HepG2 (cell line): Measurements from ENCODE around the gene DHX29. TPM values are rescaled to one million over a fixed set of nuclear protein-coding genes. Genes with fewer than 3 reads are reported as not detected.

ENCODE experiments used
- ARNT2 ChIP-seq: sonication (generic); formaldehyde crosslinking; IDR thresholded peaks from 2 replicates; pipeline ENCODE4 v1.8.0; 2022; ENCODE audit warnings: mild to moderate bottlenecking, low read depth, missing genetic modification reagents, moderate library complexity
- CC2D1A ChIP-seq: sonication (generic); formaldehyde crosslinking; IDR thresholded peaks from 2 replicates; pipeline ENCODE4 v1.8.1; 2023; ENCODE audit warnings: mild to moderate bottlenecking, missing genetic modification reagents
- KAT8 ChIP-seq: IDR thresholded peaks from 2 replicates; pipeline ENCODE4 v1.6.1; 2016; ENCODE audit warnings: missing genetic modification reagents, missing compliant biosample characterization
- MTF1 ChIP-seq: sonication (generic); formaldehyde crosslinking; IDR thresholded peaks from 2 replicates; pipeline ENCODE4 v1.5.0; 2020; ENCODE audit warnings: missing genetic modification reagents
- PLRG1 ChIP-seq: fragments of 450-650 bp; conservative IDR thresholded peaks from 2 replicates; pipeline ENCODE4 v1.6.1; 2016
- RNF2 ChIP-seq: fragments of 450-650 bp; conservative IDR thresholded peaks from 2 replicates; pipeline ENCODE4 v1.6.1; 2016; ENCODE audit warnings: low read depth
- SALL1 ChIP-seq: sonication (generic); formaldehyde crosslinking; IDR thresholded peaks from 2 replicates; pipeline ENCODE4 v1.8.0; 2022; ENCODE audit warnings: mild to moderate bottlenecking, missing genetic modification reagents
- SKIL ChIP-seq: sonication (generic); formaldehyde crosslinking; IDR thresholded peaks from 2 replicates; pipeline ENCODE4 v1.8.0; 2022; ENCODE audit warnings: missing genetic modification reagents, mild to moderate bottlenecking, moderate library complexity, borderline replicate concordance
- ZFP1 ChIP-seq: IDR thresholded peaks from 2 replicates; pipeline ENCODE4 v1.6.1; 2016
- ZMAT3 ChIP-seq: sonication (generic); formaldehyde crosslinking; conservative IDR thresholded peaks from 2 replicates; pipeline ENCODE4 v1.7.0; 2021; ENCODE audit warnings: missing genetic modification reagents
- ZNF564 ChIP-seq: sonication (generic); formaldehyde crosslinking; IDR thresholded peaks from 2 replicates; pipeline ENCODE4 v1.8.1; 2023; ENCODE audit warnings: mild to moderate bottlenecking, missing genetic modification reagents
- polyA plus RNA-seq, 8 experiments: library from polyadenylated mRNA; depleted of rRNA in 3 of 8; stranded (reverse) in 7 of 8; unstranded in 1 of 8; fragments of >200 nt; fragmentation: Illumina TruSeq in 4 of 8; extraction: Trizol in 4 of 8; gene quantifications; 2 replicates each; pipeline versions ENCODE4 v1.2.1 to v1.2.3, GENCODE V29; 2011 to 2016; ENCODE audit warnings: low read depth in 4 of 8, missing spikeins in 1 of 8, mixed read lengths in 1 of 8; ENCODE audit not compliant: insufficient read depth in 1 of 8
- total RNA-seq, 5 experiments: library from RNA; depleted of rRNA; stranded (reverse); fragments of >200 nt; fragmentation: Illumina TruSeq; extraction: Trizol; gene quantifications; 2 replicates each; pipeline ENCODE4 v1.2.3, GENCODE V29; 2016; ENCODE audit warnings: low read depth in 1 of 5
- TF ChIP-seq, protein P1 (sequence below): sonication (generic); formaldehyde crosslinking; IDR thresholded peaks from 2 replicates; pipeline ENCODE4 v1.5.1; 2020; ENCODE audit warnings: mild to moderate bottlenecking, missing genetic modification reagents, borderline replicate concordance
- TF ChIP-seq, protein P2 (sequence below), 2 experiments: fragments of 450-650 bp in 1 of 2; sonication (generic) in 1 of 2; formaldehyde crosslinking; IDR thresholded peaks; 2 replicates each; pipeline versions ENCODE4 v1.5.0 to v1.8.0; 2020 to 2022; ENCODE audit warnings: mild to moderate bottlenecking in 1 of 2, missing genetic modification reagents in 1 of 2
- TF ChIP-seq, protein P3 (sequence below): sonication (generic); formaldehyde crosslinking; IDR thresholded peaks from 2 replicates; pipeline ENCODE4 v1.5.0; 2020; ENCODE audit warnings: mild to moderate bottlenecking, missing genetic modification reagents, moderate library complexity
- TF ChIP-seq, protein P4 (sequence below): sonication (generic); formaldehyde crosslinking; conservative IDR thresholded peaks from 2 replicates; pipeline ENCODE4 v1.8.0; 2022; ENCODE audit warnings: mild to moderate bottlenecking, moderate library complexity, missing genetic modification reagents

DHX29 gene
- total and polyA plus RNA-seq, 2 of the 13 experiments (the other 11 are each of a cell fraction or from before 2014, with no cell fraction given): 1.9 to 22.0 TPM

DNA sequence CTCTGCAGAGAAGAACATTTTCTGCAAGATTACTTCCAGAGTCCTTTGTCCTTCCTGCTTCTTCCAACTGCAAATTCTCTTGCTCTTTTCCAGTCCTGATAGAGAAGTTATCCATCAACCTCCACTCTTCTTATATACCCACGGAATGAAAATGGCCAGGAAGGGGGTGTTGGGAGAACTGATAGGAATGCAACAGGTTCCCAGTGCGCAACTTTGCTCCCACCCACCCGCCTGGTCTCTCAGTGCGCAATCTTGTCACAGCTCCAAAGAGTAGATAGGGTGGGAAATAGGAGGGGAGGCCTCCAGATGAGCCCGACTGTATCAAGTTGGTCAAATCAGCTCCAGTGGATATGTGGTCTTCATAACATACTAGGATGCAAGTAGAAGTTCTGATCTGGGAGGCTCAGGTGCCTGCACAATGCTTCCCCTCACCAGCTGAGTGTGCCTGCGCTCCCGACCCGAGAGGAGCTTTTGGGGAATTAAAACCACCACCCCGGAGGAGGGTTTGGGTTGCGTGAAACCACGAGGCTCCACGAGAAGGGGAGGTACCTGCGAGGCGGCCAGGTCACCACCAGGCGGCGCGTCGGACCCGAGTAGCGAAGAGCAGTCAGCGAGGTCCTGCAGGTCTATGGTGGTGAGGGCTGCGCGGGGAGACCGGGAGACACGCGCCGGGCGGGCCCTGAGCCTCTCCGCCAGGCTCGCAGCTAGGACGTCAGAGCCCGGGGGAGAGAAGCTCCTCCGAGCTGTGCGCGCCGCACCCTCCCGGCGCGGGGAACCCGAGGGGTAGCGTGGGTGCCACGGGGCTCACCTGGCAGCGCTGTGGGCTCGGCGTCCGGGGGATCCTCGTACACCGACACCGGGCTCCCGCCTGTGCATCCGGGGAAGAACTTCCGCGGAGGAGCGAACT, 81.2 kb downstream of the DHX29 start (continued):
- TF ChIP-seq, protein P1, sequence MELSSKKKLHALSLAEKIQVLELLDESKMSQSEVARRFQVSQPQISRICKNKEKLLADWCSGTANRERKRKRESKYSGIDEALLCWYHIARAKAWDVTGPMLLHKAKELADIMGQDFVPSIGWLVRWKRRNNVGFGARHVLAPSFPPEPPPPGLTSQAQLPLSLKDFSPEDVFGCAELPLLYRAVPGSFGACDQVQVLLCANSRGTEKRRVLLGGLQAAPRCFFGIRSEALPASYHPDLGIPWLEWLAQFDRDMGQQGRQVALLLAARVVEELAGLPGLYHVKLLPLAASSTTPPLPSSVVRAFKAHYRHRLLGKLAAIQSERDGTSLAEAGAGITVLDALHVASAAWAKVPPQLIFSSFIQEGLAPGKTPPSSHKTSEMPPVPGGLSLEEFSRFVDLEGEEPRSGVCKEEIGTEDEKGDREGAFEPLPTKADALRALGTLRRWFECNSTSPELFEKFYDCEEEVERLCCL (CRISPR knock-in tag): no peak
- TF ChIP-seq, protein P2, sequence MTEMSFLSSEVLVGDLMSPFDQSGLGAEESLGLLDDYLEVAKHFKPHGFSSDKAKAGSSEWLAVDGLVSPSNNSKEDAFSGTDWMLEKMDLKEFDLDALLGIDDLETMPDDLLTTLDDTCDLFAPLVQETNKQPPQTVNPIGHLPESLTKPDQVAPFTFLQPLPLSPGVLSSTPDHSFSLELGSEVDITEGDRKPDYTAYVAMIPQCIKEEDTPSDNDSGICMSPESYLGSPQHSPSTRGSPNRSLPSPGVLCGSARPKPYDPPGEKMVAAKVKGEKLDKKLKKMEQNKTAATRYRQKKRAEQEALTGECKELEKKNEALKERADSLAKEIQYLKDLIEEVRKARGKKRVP (CRISPR knock-in tag; IDR thresholded peaks at IDR 0.05): no peak
- TF ChIP-seq ZMAT3 (CRISPR knock-in tag) (0 out of 2 replicates have a peak, but pooled peaks have one; percentile 84), ARNT2 (CRISPR knock-in tag) (no peak), KAT8 (no peak), RNF2 (peak; percentile 20; the same call in 1 of the 2 replicates), ZFP1 (CRISPR knock-in tag) (no peak), CC2D1A (CRISPR knock-in tag) (no peak), SKIL (CRISPR knock-in tag) (peak; percentile 41; the same call in 1 of the 2 replicates), PLRG1 (no peak), ZNF564 (CRISPR knock-in tag) (peak; percentile 63; the same call in 1 of the 2 replicates), SALL1 (peak; percentile 54), MTF1 (CRISPR knock-in tag) (no peak)
- TF ChIP-seq, protein P3, sequence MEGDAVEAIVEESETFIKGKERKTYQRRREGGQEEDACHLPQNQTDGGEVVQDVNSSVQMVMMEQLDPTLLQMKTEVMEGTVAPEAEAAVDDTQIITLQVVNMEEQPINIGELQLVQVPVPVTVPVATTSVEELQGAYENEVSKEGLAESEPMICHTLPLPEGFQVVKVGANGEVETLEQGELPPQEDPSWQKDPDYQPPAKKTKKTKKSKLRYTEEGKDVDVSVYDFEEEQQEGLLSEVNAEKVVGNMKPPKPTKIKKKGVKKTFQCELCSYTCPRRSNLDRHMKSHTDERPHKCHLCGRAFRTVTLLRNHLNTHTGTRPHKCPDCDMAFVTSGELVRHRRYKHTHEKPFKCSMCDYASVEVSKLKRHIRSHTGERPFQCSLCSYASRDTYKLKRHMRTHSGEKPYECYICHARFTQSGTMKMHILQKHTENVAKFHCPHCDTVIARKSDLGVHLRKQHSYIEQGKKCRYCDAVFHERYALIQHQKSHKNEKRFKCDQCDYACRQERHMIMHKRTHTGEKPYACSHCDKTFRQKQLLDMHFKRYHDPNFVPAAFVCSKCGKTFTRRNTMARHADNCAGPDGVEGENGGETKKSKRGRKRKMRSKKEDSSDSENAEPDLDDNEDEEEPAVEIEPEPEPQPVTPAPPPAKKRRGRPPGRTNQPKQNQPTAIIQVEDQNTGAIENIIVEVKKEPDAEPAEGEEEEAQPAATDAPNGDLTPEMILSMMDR (CRISPR knock-in tag): peak; percentile 92
- TF ChIP-seq, protein P4, sequence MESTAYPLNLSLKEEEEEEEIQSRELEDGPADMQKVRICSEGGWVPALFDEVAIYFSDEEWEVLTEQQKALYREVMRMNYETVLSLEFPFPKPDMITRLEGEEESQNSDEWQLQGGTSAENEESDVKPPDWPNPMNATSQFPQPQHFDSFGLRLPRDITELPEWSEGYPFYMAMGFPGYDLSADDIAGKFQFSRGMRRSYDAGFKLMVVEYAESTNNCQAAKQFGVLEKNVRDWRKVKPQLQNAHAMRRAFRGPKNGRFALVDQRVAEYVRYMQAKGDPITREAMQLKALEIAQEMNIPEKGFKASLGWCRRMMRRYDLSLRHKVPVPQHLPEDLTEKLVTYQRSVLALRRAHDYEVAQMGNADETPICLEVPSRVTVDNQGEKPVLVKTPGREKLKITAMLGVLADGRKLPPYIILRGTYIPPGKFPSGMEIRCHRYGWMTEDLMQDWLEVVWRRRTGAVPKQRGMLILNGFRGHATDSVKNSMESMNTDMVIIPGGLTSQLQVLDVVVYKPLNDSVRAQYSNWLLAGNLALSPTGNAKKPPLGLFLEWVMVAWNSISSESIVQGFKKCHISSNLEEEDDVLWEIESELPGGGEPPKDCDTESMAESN (CRISPR knock-in tag): 0 out of 2 replicates have a peak, but pooled peaks have one; percentile 5
